B cell (primary cell): ENCODE data around the gene COL4A5.

ENCODE experiments used
- CTCF ChIP-seq: fragments of 200-600 bp; IDR thresholded peaks from one replicate; pipeline ENCODE4 v1.8.0; 2022; ENCODE audit warnings: antibody characterized with exemption, mild to moderate bottlenecking
- EZH2 ChIP-seq: IDR thresholded peaks from 2 replicates; pipeline ENCODE4 v1.6.1; 2012; ENCODE audit warnings: borderline replicate concordance, low read depth, mild to moderate bottlenecking, moderate library complexity, low read length; ENCODE audit not compliant: insufficient read depth, poor library complexity, severe bottlenecking

- TF ChIP-seq CTCF, result no peak
- TF ChIP-seq EZH2, result no peak
Observed at GRCh38 chrX:108735679-108736508, 296.3 kb downstream of the COL4A5 start.
